H1 (cell line): ENCODE data around the gene KRT5. TPM values are rescaled to one million over a fixed set of nuclear protein-coding genes. Genes with fewer than 3 reads are reported as not detected.

Experiments used
- BACH1 ChIP-seq: IDR thresholded peaks from 2 replicates; pipeline ENCODE4 v1.6.1; 2012; ENCODE audit warnings: low read length, improper control_type of control experiment
- CHD1 ChIP-seq: IDR thresholded peaks from 2 replicates; pipeline ENCODE4 v1.6.1; 2012; ENCODE audit warnings: low read depth, low read length, improper control_type of control experiment
- CHD2 ChIP-seq: IDR thresholded peaks from 2 replicates; pipeline ENCODE4 v1.6.1; 2012; ENCODE audit warnings: low read length, improper control_type of control experiment
- EGR1 ChIP-seq: IDR thresholded peaks from 2 replicates; pipeline ENCODE4 v1.6.1; 2011; ENCODE audit warnings: low read depth, low read length, borderline replicate concordance
- GABPA ChIP-seq: IDR thresholded peaks from 2 replicates; pipeline ENCODE4 v1.6.1; 2011; ENCODE audit warnings: mild to moderate bottlenecking, low read length, moderate library complexity, borderline replicate concordance; ENCODE audit not compliant: insufficient read depth
- MAFK ChIP-seq: IDR thresholded peaks from 2 replicates; pipeline ENCODE4 v1.6.1; 2012; ENCODE audit warnings: low read depth, mild to moderate bottlenecking, improper control_type of control experiment, low read length
- POLR2A ChIP-seq, 2 experiments: IDR thresholded peaks; 1 replicate in 1 of 2; 2 replicates in 1 of 2; pipeline ENCODE4 v1.6.1; 2011; ENCODE audit warnings: low read depth in 2 of 2, low read length in 2 of 2, mild to moderate bottlenecking in 2 of 2; ENCODE audit errors: control extremely low read depth in 1 of 2
- POU5F1 ChIP-seq: IDR thresholded peaks from 2 replicates; pipeline ENCODE4 v1.6.1; 2011; ENCODE audit warnings: low read depth, mild to moderate bottlenecking, low read length, moderate library complexity
- RBBP5 ChIP-seq: IDR thresholded peaks from 2 replicates; pipeline ENCODE4 v1.7.1; 2012; ENCODE audit warnings: low read depth, mild to moderate bottlenecking, inconsistent platforms, low read length, moderate library complexity, borderline replicate concordance
- SP1 ChIP-seq: IDR thresholded peaks from 2 replicates; pipeline ENCODE4 v1.6.1; 2011; ENCODE audit warnings: low read depth, low read length
- SP4 ChIP-seq: IDR thresholded peaks from 2 replicates; pipeline ENCODE4 v1.6.1; 2012; ENCODE audit warnings: low read length, inconsistent platforms
- SRF ChIP-seq: IDR thresholded peaks from 2 replicates; pipeline ENCODE4 v1.6.1; 2011; ENCODE audit warnings: mild to moderate bottlenecking, low read depth, low read length, moderate library complexity
- TBP ChIP-seq: IDR thresholded peaks from 2 replicates; pipeline ENCODE4 v1.6.1; 2011; ENCODE audit warnings: low read depth, low read length, improper control_type of control experiment
- polyA plus RNA-seq, 7 experiments: library from polyadenylated mRNA; depleted of rRNA in 3 of 7; stranded (reverse) in 5 of 7; unstranded in 2 of 7; fragments of >200 nt in 5 of 7; fragments of 200-250 nt in 2 of 7; gene quantifications; 1 replicate in 5 of 7; 2 replicates in 1 of 7; 4 replicates in 1 of 7; pipeline versions ENCODE4 v1.2.1 to v1.2.3, GENCODE V29; 2011 to 2013; ENCODE audit warnings: missing spikeins in 2 of 7, mixed read lengths in 2 of 7
- total RNA-seq: library from RNA; stranded (reverse); fragmentation: NEBNext Ultra II Directional; extraction: Animal tissue kit (Norgen Biotek cat#: 25700); gene quantifications from 2 replicates; pipeline ENCODE4 v1.2.1, GENCODE V29; 2021
- TF ChIP-seq, protein P1 (sequence below): fragments of 300-600 bp; sonication (generic); IDR thresholded peaks from 2 replicates; pipeline ENCODE4 v1.7.1; 2012; ENCODE audit warnings: low read length, moderate library complexity, mild to moderate bottlenecking, inconsistent platforms; ENCODE audit not compliant: insufficient replicate concordance

KRT5 gene
- total and polyA plus RNA-seq, 2 of the 8 experiments (the other 6 are each of a cell fraction or from before 2014, with no cell fraction given), result 0.18 TPM; not detected in 1

DNA sequence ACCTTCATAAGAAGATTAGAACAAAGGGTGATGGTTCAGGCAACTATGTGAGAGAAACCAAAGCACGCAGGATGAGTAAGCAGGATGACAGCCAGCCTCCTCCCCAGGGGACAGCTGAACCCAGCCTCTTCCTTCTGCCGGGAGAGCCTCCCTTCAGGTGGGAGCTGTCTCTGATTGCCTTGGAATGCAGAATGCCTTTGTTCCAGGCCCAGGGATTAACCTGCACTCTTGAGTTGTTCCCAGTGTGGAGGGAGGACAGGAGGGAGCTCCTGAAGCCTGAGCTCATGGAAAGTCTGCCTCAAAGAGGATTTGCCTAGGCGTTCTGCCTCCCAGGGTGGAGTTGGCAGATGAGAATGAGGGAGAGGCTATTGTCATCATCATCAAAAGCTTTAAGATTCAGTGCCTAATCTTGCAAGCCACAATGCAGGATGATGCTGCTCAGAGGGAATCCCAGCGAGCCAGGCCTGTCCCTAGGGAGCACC lies 23.6 kb downstream of the KRT5 start (continued):
- TF ChIP-seq, protein P1, sequence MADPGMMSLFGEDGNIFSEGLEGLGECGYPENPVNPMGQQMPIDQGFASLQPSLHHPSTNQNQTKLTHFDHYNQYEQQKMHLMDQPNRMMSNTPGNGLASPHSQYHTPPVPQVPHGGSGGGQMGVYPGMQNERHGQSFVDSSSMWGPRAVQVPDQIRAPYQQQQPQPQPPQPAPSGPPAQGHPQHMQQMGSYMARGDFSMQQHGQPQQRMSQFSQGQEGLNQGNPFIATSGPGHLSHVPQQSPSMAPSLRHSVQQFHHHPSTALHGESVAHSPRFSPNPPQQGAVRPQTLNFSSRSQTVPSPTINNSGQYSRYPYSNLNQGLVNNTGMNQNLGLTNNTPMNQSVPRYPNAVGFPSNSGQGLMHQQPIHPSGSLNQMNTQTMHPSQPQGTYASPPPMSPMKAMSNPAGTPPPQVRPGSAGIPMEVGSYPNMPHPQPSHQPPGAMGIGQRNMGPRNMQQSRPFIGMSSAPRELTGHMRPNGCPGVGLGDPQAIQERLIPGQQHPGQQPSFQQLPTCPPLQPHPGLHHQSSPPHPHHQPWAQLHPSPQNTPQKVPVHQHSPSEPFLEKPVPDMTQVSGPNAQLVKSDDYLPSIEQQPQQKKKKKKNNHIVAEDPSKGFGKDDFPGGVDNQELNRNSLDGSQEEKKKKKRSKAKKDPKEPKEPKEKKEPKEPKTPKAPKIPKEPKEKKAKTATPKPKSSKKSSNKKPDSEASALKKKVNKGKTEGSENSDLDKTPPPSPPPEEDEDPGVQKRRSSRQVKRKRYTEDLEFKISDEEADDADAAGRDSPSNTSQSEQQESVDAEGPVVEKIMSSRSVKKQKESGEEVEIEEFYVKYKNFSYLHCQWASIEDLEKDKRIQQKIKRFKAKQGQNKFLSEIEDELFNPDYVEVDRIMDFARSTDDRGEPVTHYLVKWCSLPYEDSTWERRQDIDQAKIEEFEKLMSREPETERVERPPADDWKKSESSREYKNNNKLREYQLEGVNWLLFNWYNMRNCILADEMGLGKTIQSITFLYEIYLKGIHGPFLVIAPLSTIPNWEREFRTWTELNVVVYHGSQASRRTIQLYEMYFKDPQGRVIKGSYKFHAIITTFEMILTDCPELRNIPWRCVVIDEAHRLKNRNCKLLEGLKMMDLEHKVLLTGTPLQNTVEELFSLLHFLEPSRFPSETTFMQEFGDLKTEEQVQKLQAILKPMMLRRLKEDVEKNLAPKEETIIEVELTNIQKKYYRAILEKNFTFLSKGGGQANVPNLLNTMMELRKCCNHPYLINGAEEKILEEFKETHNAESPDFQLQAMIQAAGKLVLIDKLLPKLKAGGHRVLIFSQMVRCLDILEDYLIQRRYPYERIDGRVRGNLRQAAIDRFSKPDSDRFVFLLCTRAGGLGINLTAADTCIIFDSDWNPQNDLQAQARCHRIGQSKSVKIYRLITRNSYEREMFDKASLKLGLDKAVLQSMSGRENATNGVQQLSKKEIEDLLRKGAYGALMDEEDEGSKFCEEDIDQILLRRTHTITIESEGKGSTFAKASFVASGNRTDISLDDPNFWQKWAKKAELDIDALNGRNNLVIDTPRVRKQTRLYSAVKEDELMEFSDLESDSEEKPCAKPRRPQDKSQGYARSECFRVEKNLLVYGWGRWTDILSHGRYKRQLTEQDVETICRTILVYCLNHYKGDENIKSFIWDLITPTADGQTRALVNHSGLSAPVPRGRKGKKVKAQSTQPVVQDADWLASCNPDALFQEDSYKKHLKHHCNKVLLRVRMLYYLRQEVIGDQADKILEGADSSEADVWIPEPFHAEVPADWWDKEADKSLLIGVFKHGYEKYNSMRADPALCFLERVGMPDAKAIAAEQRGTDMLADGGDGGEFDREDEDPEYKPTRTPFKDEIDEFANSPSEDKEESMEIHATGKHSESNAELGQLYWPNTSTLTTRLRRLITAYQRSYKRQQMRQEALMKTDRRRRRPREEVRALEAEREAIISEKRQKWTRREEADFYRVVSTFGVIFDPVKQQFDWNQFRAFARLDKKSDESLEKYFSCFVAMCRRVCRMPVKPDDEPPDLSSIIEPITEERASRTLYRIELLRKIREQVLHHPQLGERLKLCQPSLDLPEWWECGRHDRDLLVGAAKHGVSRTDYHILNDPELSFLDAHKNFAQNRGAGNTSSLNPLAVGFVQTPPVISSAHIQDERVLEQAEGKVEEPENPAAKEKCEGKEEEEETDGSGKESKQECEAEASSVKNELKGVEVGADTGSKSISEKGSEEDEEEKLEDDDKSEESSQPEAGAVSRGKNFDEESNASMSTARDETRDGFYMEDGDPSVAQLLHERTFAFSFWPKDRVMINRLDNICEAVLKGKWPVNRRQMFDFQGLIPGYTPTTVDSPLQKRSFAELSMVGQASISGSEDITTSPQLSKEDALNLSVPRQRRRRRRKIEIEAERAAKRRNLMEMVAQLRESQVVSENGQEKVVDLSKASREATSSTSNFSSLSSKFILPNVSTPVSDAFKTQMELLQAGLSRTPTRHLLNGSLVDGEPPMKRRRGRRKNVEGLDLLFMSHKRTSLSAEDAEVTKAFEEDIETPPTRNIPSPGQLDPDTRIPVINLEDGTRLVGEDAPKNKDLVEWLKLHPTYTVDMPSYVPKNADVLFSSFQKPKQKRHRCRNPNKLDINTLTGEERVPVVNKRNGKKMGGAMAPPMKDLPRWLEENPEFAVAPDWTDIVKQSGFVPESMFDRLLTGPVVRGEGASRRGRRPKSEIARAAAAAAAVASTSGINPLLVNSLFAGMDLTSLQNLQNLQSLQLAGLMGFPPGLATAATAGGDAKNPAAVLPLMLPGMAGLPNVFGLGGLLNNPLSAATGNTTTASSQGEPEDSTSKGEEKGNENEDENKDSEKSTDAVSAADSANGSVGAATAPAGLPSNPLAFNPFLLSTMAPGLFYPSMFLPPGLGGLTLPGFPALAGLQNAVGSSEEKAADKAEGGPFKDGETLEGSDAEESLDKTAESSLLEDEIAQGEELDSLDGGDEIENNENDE, result no peak
- no peak for TF ChIP-seq SP1
- no peak for TF ChIP-seq SP4
- TF ChIP-seq POLR2A (IDR thresholded peaks at IDR 0.05; ENCODE audit: control extremely low read depth in 1 of 2, low read depth in 2 of 2, low read length in 2 of 2), result no peak
- TF ChIP-seq GABPA, result no peak
- no peak for TF ChIP-seq CHD2
- TF ChIP-seq BACH1, result no peak
- no peak for TF ChIP-seq EGR1
- TF ChIP-seq TBP, result no peak
- no peak for TF ChIP-seq POU5F1
- no peak for TF ChIP-seq CHD1
- no peak for TF ChIP-seq MAFK
- TF ChIP-seq RBBP5, result no peak
- TF ChIP-seq SRF, result no peak
